HFF-Myc (cell line): ENCODE results near the gene FAM120B.
"Not testable (repeated sequence)": the region's sequence is repeated elsewhere in the genome, so short reads cannot be mapped to it uniquely, and the experiment has no call there.

Experiments
- DNase-seq: peaks from one replicate; pipeline ENCODE4 v3.0.0-alpha.2; 2011; ENCODE audit warnings: low read depth; ENCODE audit errors: extremely low read depth
- H3K4me3 ChIP-seq: replicated peaks from 2 replicates; pipeline ENCODE4 v1.5.1; 2011; ENCODE audit warnings: low read depth, mild to moderate bottlenecking, control low read depth, low read length
- TF ChIP-seq, protein P1 (sequence below): IDR thresholded peaks from 2 replicates; pipeline ENCODE4 v1.5.1; 2012; ENCODE audit warnings: mild to moderate bottlenecking, low read depth, low read length, control low read depth; ENCODE audit errors: missing control alignments

Gene FAM120B

DNA sequence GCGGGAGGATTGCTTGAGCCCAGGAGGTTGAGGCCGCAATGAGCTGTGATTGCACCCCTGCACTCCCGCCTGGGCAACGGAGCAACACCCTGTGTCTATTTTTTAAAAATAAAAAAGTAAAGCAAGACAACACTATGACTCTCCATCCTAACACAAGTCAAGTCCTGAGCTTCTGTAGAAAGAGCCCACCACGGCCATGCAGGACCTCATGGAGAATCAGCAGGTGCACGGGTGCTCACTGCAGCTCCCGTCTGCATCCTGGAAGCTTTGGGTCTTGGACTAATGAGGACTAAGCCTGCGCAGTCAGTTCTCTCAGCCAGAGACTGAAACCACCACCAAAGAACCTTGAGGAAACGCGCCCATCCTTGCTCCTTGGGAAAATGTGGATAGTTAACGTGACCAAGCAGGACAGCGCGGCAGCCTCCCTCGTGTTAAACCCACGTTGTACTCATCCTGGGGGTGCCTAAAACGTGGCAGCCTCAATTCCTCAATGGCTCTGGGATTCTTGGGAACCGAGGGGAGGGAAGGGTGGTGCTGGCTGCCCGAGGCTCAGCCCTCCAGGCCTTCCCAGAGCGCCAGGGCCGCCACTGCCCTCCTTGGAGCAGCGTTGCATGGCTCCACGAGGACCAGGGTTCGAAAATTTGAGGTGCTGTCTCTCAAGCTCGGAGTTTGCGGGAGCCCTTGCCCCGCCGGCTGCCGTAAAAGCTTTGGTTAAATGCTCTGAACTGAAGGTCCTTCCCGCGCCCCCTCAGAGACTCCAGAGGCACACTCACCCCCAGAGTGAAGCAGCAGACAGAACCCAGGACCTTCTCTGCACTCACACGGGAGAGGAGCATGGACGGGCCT is 44.7 kb upstream of the FAM120B start:
- H3K4me3 ChIP-seq: no peak overlapping the region
- no peak for DNase-seq
- TF ChIP-seq, protein P1, sequence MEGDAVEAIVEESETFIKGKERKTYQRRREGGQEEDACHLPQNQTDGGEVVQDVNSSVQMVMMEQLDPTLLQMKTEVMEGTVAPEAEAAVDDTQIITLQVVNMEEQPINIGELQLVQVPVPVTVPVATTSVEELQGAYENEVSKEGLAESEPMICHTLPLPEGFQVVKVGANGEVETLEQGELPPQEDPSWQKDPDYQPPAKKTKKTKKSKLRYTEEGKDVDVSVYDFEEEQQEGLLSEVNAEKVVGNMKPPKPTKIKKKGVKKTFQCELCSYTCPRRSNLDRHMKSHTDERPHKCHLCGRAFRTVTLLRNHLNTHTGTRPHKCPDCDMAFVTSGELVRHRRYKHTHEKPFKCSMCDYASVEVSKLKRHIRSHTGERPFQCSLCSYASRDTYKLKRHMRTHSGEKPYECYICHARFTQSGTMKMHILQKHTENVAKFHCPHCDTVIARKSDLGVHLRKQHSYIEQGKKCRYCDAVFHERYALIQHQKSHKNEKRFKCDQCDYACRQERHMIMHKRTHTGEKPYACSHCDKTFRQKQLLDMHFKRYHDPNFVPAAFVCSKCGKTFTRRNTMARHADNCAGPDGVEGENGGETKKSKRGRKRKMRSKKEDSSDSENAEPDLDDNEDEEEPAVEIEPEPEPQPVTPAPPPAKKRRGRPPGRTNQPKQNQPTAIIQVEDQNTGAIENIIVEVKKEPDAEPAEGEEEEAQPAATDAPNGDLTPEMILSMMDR: no peak

GRCh38 chr6:170262489-170263088 is 44.0 kb upstream of the FAM120B start:
- no peak for DNase-seq
- TF ChIP-seq, protein P1: no peak
- H3K4me3 ChIP-seq: no peak overlapping the region

DNA sequence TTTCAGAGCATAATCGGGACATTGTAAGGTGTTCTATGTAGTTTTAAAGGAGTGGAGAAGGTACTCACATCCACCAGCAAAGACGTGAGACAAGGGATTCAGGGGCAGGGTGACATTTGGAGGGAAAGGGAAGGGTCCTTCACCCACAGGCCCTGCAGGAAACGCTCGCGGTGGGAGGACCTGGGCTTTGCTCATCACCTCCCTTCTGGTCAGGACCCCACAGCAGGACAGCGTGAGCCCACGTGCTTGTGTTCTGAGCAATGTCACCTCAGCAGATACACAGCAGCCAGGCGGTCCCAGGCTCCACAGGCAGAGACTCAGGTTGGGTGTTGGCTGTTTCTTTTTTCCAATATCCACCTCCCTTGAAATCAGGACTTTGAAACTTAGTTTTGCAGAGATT is 43.1 kb upstream of the FAM120B start:
- DNase-seq: no peak
- H3K4me3 ChIP-seq: no peak overlapping the region
- TF ChIP-seq, protein P1: no peak

DNA sequence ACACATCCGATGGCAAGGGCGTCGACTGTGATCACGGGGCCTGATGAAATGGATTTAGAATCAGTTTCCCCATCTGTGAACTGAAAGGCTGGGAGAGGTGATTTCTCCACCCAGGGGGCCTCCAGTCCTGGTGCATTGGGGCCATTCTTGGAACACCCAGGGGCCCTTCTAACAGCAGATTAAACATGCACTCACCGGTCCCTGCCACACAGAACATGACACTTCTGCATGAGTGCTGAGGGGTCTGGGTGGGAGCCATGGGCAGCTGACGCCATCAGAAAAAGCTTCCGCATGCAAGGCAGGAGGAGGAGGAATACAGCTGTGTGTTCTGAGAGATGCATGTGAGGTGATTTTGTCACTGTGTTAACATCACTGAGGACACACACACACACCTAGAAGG is 42.5 kb upstream of the FAM120B start:
- TF ChIP-seq, protein P1: no peak
- H3K4me3 ChIP-seq: no peak overlapping the region
- DNase-seq: no peak

GRCh38 chr6:170264644-170265043 is 41.9 kb upstream of the FAM120B start:
- H3K4me3 ChIP-seq, DNase-seq: not testable (repeated sequence)

- no peak for DNase-seq
- TF ChIP-seq, protein P1: no peak
- no peak overlapping the region for H3K4me3 ChIP-seq
Observed at GRCh38 chr6:170265655-170266054, 40.9 kb upstream of the FAM120B start.

- TF ChIP-seq, protein P1: no peak
- no peak for DNase-seq
- no peak overlapping the region for H3K4me3 ChIP-seq
Observed at GRCh38 chr6:170266061-170266825, 40.3 kb upstream of the FAM120B start.
